H1 (cell line): ENCODE data around the gene MKX. TPM values are rescaled to one million over a fixed set of nuclear protein-coding genes. Genes with fewer than 3 reads are reported as not detected.

Experiments used
- CTCF ChIA-PET: fragments of 300-600 bp; sonication (Branson Sonifier 250); formaldehyde crosslinking; loops from one replicate; lab custom pipeline; 2021; ENCODE audit not compliant: partially characterized antibody; lab: Charles Lee
- POLR2A ChIA-PET: fragments of 300-600 bp; sonication (Branson Sonifier 250); formaldehyde crosslinking; loops from one replicate; lab custom pipeline; 2021; ENCODE audit warnings: inconsistent platforms; ENCODE audit not compliant: partially characterized antibody; lab: Charles Lee
- DNase-seq, 2 experiments: peaks; one replicate each; pipeline versions ENCODE4 v3.0.0 to v3.0.0-alpha.2; 2010 to 2022; ENCODE audit warnings: low spot score in 2 of 2, low read depth in 1 of 2, mixed read lengths in 1 of 2
- FAIRE-seq: peaks from 2 replicates; lab custom pipeline; 2011; peaks lifted over from hg19 to GRCh38; lab: Jason Lieb, UNC
- H2AFZ ChIP-seq: 2 replicates; pipeline ENCODE4 v1.8.1; 2012; ENCODE audit warnings: low read length, inconsistent platforms
- H2AK5ac ChIP-seq: 2 replicates; pipeline ENCODE4 v1.6.1; 2013; ENCODE audit warnings: low read depth, low read length
- H2BK120ac ChIP-seq: replicated peaks from 2 replicates; pipeline ENCODE3; 2013; ENCODE audit warnings: low read depth, low read length, inconsistent platforms
- H2BK12ac ChIP-seq: 2 replicates; pipeline ENCODE4 v1.6.1; 2013; ENCODE audit warnings: low read depth, low read length
- H2BK15ac ChIP-seq: 2 replicates; pipeline ENCODE4 v1.6.1; 2013; ENCODE audit warnings: low read length
- H2BK20ac ChIP-seq: 2 replicates; pipeline ENCODE4 v1.6.1; 2013; ENCODE audit warnings: low read length
- H2BK5ac ChIP-seq: 2 replicates; pipeline ENCODE4 v1.6.1; 2013; ENCODE audit warnings: low read depth, low read length
- H3K14ac ChIP-seq: 2 replicates; pipeline ENCODE4 v1.6.1; 2013; ENCODE audit warnings: inconsistent platforms; ENCODE audit not compliant: insufficient read length
- H3K18ac ChIP-seq: 2 replicates; pipeline ENCODE4 v1.6.1; 2013; ENCODE audit warnings: low read length; ENCODE audit errors: extremely low read depth
- H3K23ac ChIP-seq: 2 replicates; pipeline ENCODE4 v1.6.1; 2013; ENCODE audit warnings: inconsistent platforms; ENCODE audit not compliant: insufficient read length
- H3K23me2 ChIP-seq: 2 replicates; pipeline ENCODE4 v1.6.1; 2013; ENCODE audit warnings: low read depth, low read length
- H3K27ac ChIP-seq: 2 replicates; pipeline ENCODE4 v1.6.1; 2011; ENCODE audit warnings: low read depth, low read length, inconsistent platforms
- H3K27me3 ChIP-seq, 4 experiments: replicated peaks in 1 of 4; 1 replicate in 1 of 4; 2 replicates in 3 of 4; pipeline versions ENCODE4 v1.6.1 to v1.8.1; 2011 to 2013; ENCODE audit warnings: low read length in 3 of 4, mild to moderate bottlenecking in 3 of 4, inconsistent platforms in 2 of 4, mixed read lengths in 2 of 4, moderate library complexity in 1 of 4; ENCODE audit not compliant: control insufficient read depth in 3 of 4, insufficient read depth in 3 of 4; ENCODE audit errors: extremely low read depth in 1 of 4
- H3K36me3 ChIP-seq, 4 experiments: 2 replicates each; pipeline versions ENCODE4 v1.6.1 to v1.8.1; 2011 to 2013; ENCODE audit warnings: mild to moderate bottlenecking in 4 of 4, low read length in 3 of 4, moderate library complexity in 2 of 4, control low read depth in 1 of 4, inconsistent platforms in 1 of 4; ENCODE audit not compliant: insufficient read depth in 4 of 4, control insufficient read depth in 2 of 4
- H3K4ac ChIP-seq: replicated peaks from 2 replicates; pipeline ENCODE3; 2013; ENCODE audit warnings: low read length, low read depth, mixed read lengths, inconsistent platforms; ENCODE audit not compliant: insufficient read length
- H3K4me1 ChIP-seq, 4 experiments: replicated peaks in 1 of 4; 1 replicate in 1 of 4; 2 replicates in 3 of 4; pipeline versions ENCODE4 v1.6.1 to v1.8.1; 2011 to 2013; ENCODE audit warnings: low read length in 3 of 4, inconsistent platforms in 2 of 4, mixed read lengths in 1 of 4; ENCODE audit not compliant: insufficient read depth in 4 of 4, control insufficient read depth in 3 of 4
- H3K4me2 ChIP-seq, 2 experiments: 2 replicates each; pipeline versions ENCODE4 v1.6.1 to v1.8.1; 2011 to 2013; ENCODE audit warnings: low read depth in 2 of 2, low read length in 2 of 2, control low read depth in 1 of 2, inconsistent platforms in 1 of 2, mild to moderate bottlenecking in 1 of 2; ENCODE audit not compliant: insufficient read depth in 1 of 2
- H3K4me3 ChIP-seq, 4 experiments: fragments of 200-600, 300-600 bp in 1 of 4; sonication (generic), shearing (Covaris generic), sonication (Bioruptor Twin) in 1 of 4; 2 replicates each; pipeline versions ENCODE4 v1.5.1 to v1.8.1; 2011 to 2016; ENCODE audit warnings: low read length in 4 of 4, low read depth in 3 of 4, control low read depth in 2 of 4, inconsistent platforms in 2 of 4, mild to moderate bottlenecking in 2 of 4, mixed read lengths in 1 of 4, moderate library complexity in 1 of 4; ENCODE audit not compliant: insufficient read depth in 2 of 4; ENCODE audit errors: extremely low read depth in 1 of 4
- H3K56ac ChIP-seq: replicated peaks from 2 replicates; pipeline ENCODE3; 2013; ENCODE audit warnings: low read depth, mild to moderate bottlenecking, mixed read lengths, low read length, inconsistent platforms; ENCODE audit not compliant: insufficient read length
- H3K79me1 ChIP-seq: 2 replicates; pipeline ENCODE4 v1.6.1; 2013; ENCODE audit warnings: low read depth, low read length, control low read depth
- H3K79me2 ChIP-seq, 2 experiments: 2 replicates each; pipeline versions ENCODE4 v1.6.1 to v1.8.1; 2012 to 2013; ENCODE audit warnings: low read length in 2 of 2, mild to moderate bottlenecking in 2 of 2, inconsistent platforms in 1 of 2; ENCODE audit not compliant: insufficient read depth in 2 of 2, control insufficient read depth in 1 of 2
- H3K9ac ChIP-seq, 4 experiments: replicated peaks in 1 of 4; 1 replicate in 1 of 4; 2 replicates in 3 of 4; pipeline versions ENCODE4 v1.6.1 to v1.8.1; 2011 to 2013; ENCODE audit warnings: low read depth in 3 of 4, low read length in 3 of 4, control low read depth in 2 of 4, mild to moderate bottlenecking in 2 of 4, moderate library complexity in 2 of 4, inconsistent platforms in 1 of 4; ENCODE audit errors: extremely low read depth in 1 of 4
- H3K9me3 ChIP-seq, 2 experiments: 2 replicates each; pipeline versions ENCODE4 v1.6.1 to v1.8.1; 2012 to 2013; ENCODE audit warnings: mild to moderate bottlenecking in 2 of 2, moderate library complexity in 2 of 2, control low read depth in 1 of 2, inconsistent platforms in 1 of 2, low read depth in 1 of 2, low read length in 1 of 2, mixed read lengths in 1 of 2; ENCODE audit not compliant: insufficient read depth in 2 of 2
- H4K20me1 ChIP-seq, 2 experiments: replicated peaks in 1 of 2; 2 replicates each; pipeline versions ENCODE3 to v1.8.1; 2011 to 2013; ENCODE audit warnings: inconsistent platforms in 2 of 2, low read length in 2 of 2, mild to moderate bottlenecking in 1 of 2; ENCODE audit not compliant: insufficient read depth in 2 of 2, control insufficient read depth in 1 of 2
- H4K5ac ChIP-seq: 2 replicates; pipeline ENCODE4 v1.6.1; 2013; ENCODE audit warnings: low read length, low read depth, mixed read lengths, inconsistent platforms; ENCODE audit not compliant: insufficient read length
- H4K8ac ChIP-seq: 2 replicates; pipeline ENCODE4 v1.8.0; 2013; ENCODE audit warnings: mild to moderate bottlenecking, moderate library complexity, low read length, inconsistent platforms; ENCODE audit not compliant: insufficient read depth; ENCODE audit errors: extremely low read depth
- H4K91ac ChIP-seq: replicated peaks from 2 replicates; pipeline ENCODE3; 2013; ENCODE audit warnings: low read length, mixed read lengths, inconsistent platforms; ENCODE audit not compliant: insufficient read length
- BACH1 ChIP-seq: IDR thresholded peaks from 2 replicates; pipeline ENCODE4 v1.6.1; 2012; ENCODE audit warnings: low read length, improper control_type of control experiment
- CHD2 ChIP-seq: IDR thresholded peaks from 2 replicates; pipeline ENCODE4 v1.6.1; 2012; ENCODE audit warnings: low read length, improper control_type of control experiment
- E2F6 ChIP-seq: IDR thresholded peaks from 2 replicates; pipeline ENCODE4 v1.6.1; 2012; ENCODE audit warnings: inconsistent platforms
- HDAC6 ChIP-seq: IDR thresholded peaks from one replicate; pipeline ENCODE4 v1.7.1; 2012; ENCODE audit warnings: low read depth, mild to moderate bottlenecking, inconsistent platforms, low read length, moderate library complexity
- SIRT6 ChIP-seq: IDR thresholded peaks from one replicate; pipeline ENCODE4 v1.7.1; 2012; ENCODE audit warnings: low read length, inconsistent platforms
- SUZ12 ChIP-seq: fragments of 200-600 bp; sonication (generic); IDR thresholded peaks from 2 replicates; pipeline ENCODE4 v1.6.1; 2012; ENCODE audit warnings: mild to moderate bottlenecking, inconsistent platforms, low read length, moderate library complexity, mixed read lengths
- TAF1 ChIP-seq: IDR thresholded peaks from 2 replicates; pipeline ENCODE4 v1.6.1; 2011; ENCODE audit warnings: mild to moderate bottlenecking, low read depth, low read length
- TAF7 ChIP-seq: optimal IDR thresholded peaks from 2 replicates; pipeline ENCODE3; 2011; ENCODE audit warnings: low read depth, mild to moderate bottlenecking, inconsistent platforms, low read length, moderate library complexity, borderline replicate concordance
- TCF12 ChIP-seq: IDR thresholded peaks from 2 replicates; pipeline ENCODE4 v1.6.1; 2011; ENCODE audit warnings: low read depth, mild to moderate bottlenecking, low read length
- TEAD4 ChIP-seq: IDR thresholded peaks from 2 replicates; pipeline ENCODE4 v1.6.1; 2012; ENCODE audit warnings: low read depth, low read length, inconsistent platforms, mixed read lengths
- WGBS, 2 experiments: shearing (Covaris generic) in 1 of 2; methylation state at CpG; one replicate each; pipeline versions ENCODE4 v1.1.6 to v1.1.7; 2013 to 2015; ENCODE audit warnings: low lambda C conversion rate in 2 of 2, mixed read lengths in 2 of 2, inconsistent platforms in 1 of 2, low coverage in 1 of 2, missing lambda C conversion rate in 1 of 2; ENCODE audit not compliant: insufficient replicate concordance in 2 of 2, insufficient coverage in 1 of 2, insufficient read length in 1 of 2; ENCODE audit errors: extremely low coverage in 1 of 2, missing lambda C conversion rate in 1 of 2; 5-methylcytosine and 5-hydroxymethylcytosine counted together
- polyA plus RNA-seq, 7 experiments: library from polyadenylated mRNA; depleted of rRNA in 3 of 7; stranded (reverse) in 5 of 7; unstranded in 2 of 7; fragments of >200 nt in 5 of 7; fragments of 200-250 nt in 2 of 7; gene quantifications; 1 replicate in 5 of 7; 2 replicates in 1 of 7; 4 replicates in 1 of 7; pipeline versions ENCODE4 v1.2.1 to v1.2.3, GENCODE V29; 2011 to 2013; ENCODE audit warnings: missing spikeins in 2 of 7, mixed read lengths in 2 of 7
- total RNA-seq: library from RNA; stranded (reverse); fragmentation: NEBNext Ultra II Directional; extraction: Animal tissue kit (Norgen Biotek cat#: 25700); gene quantifications from 2 replicates; pipeline ENCODE4 v1.2.1, GENCODE V29; 2021

Gene MKX
- total and polyA plus RNA-seq, 2 of the 8 experiments (the other 6 are each of a cell fraction or from before 2014, with no cell fraction given) = 0.21 to 1.3 TPM

- Histone ChIP-seq H3K9ac (no peak overlapping the region), H2BK15ac (no peak overlapping the region), H2AFZ (no peak overlapping the region), H4K5ac (no peak overlapping the region), H2AK5ac (no peak overlapping the region), H3K79me2 (no peaks in the 10 kb centered on the region), H2BK12ac (no peak overlapping the region), H2BK5ac (no peak overlapping the region), H2BK20ac (no peak overlapping the region), H3K4me1 (no peaks in the 10 kb centered on the region), H3K18ac (no peak overlapping the region), H4K8ac (no peak overlapping the region), H3K27ac (no peak overlapping the region), H3K23me2 (no peaks in the 10 kb centered on the region), H3K27me3 (no peaks in the 10 kb centered on the region), H3K4me3 (no peak overlapping the region), H4K20me1 (no peaks in the 10 kb centered on the region), H3K79me1 (no peaks in the 10 kb centered on the region), H3K4ac (no peak overlapping the region), H2BK120ac (no peak overlapping the region), H3K36me3 (no peaks in the 10 kb centered on the region), H3K23ac (no peak overlapping the region), H3K56ac (no peak overlapping the region), H4K91ac (no peak overlapping the region), H3K9me3 (no peaks in the 10 kb centered on the region), H3K4me2 (no peak overlapping the region), H3K14ac (no peak overlapping the region)
- FAIRE-seq (no peak), DNase-seq (no peak)
- WGBS, 2 experiments = 77% methylated on average over 2 of the region's 2 CpGs; no CpG with 5 or more reads in 1 of the 2 experiments
- POLR2A ChIA-PET = no interaction called here
- CTCF ChIA-PET = interaction anchor here (1.0 to 1.2 kb wide), 2 partner anchors 43 to 76 kb away, joined by 3 read pairs; no protein-coding TSS in a partner anchor
- no peak for TF ChIP-seq CHD2
- no peak for TF ChIP-seq TAF7
- no peak for TF ChIP-seq TCF12
- no peak for TF ChIP-seq TEAD4
- no peak for TF ChIP-seq E2F6
- no peak for TF ChIP-seq BACH1
- TF ChIP-seq TAF1 = no peak
- TF ChIP-seq HDAC6 = no peak
- no peak for TF ChIP-seq SUZ12
- no peak for TF ChIP-seq SIRT6
Observed at GRCh38 chr10:27637601-27638000, 108.0 kb downstream of the MKX start.
